ENCODE measurements around the gene B3GALT6. TPM values are rescaled to one million over a fixed set of nuclear protein-coding genes. Genes with fewer than 3 reads are reported as not detected.

The B3GALT6 gene
- total RNA-seq, 1 experiment from 2014 or later: 46.4 TPM

DNA sequence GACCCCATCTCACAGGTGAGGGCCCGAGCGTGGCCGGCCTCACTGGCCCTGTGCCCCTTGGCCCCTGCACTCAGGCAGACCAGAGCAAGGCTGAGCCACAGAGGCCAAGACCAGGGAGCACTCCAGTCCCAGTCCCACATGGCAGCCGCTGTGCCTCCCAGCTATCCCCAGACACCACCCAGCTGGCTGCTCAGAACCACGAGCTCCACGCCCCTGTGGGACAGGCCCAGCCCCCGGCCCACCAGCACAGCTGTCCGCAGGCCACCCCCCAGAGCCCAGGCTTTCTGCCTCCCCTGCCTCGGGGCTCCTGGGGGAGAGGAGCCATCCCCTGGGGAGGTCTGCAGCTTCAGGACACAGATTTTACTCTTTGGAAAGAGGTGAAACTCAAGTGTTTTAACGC, 23.6 kb downstream of the B3GALT6 start:
- TF ChIP-seq, protein P1, sequence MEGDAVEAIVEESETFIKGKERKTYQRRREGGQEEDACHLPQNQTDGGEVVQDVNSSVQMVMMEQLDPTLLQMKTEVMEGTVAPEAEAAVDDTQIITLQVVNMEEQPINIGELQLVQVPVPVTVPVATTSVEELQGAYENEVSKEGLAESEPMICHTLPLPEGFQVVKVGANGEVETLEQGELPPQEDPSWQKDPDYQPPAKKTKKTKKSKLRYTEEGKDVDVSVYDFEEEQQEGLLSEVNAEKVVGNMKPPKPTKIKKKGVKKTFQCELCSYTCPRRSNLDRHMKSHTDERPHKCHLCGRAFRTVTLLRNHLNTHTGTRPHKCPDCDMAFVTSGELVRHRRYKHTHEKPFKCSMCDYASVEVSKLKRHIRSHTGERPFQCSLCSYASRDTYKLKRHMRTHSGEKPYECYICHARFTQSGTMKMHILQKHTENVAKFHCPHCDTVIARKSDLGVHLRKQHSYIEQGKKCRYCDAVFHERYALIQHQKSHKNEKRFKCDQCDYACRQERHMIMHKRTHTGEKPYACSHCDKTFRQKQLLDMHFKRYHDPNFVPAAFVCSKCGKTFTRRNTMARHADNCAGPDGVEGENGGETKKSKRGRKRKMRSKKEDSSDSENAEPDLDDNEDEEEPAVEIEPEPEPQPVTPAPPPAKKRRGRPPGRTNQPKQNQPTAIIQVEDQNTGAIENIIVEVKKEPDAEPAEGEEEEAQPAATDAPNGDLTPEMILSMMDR (IDR thresholded peaks at IDR 0.05): no peak
- no peak for TF ChIP-seq POLR2AphosphoS5 (IDR thresholded peaks at IDR 0.05; ENCODE audit: low read depth, low read length)
- TF ChIP-seq, protein P2, sequence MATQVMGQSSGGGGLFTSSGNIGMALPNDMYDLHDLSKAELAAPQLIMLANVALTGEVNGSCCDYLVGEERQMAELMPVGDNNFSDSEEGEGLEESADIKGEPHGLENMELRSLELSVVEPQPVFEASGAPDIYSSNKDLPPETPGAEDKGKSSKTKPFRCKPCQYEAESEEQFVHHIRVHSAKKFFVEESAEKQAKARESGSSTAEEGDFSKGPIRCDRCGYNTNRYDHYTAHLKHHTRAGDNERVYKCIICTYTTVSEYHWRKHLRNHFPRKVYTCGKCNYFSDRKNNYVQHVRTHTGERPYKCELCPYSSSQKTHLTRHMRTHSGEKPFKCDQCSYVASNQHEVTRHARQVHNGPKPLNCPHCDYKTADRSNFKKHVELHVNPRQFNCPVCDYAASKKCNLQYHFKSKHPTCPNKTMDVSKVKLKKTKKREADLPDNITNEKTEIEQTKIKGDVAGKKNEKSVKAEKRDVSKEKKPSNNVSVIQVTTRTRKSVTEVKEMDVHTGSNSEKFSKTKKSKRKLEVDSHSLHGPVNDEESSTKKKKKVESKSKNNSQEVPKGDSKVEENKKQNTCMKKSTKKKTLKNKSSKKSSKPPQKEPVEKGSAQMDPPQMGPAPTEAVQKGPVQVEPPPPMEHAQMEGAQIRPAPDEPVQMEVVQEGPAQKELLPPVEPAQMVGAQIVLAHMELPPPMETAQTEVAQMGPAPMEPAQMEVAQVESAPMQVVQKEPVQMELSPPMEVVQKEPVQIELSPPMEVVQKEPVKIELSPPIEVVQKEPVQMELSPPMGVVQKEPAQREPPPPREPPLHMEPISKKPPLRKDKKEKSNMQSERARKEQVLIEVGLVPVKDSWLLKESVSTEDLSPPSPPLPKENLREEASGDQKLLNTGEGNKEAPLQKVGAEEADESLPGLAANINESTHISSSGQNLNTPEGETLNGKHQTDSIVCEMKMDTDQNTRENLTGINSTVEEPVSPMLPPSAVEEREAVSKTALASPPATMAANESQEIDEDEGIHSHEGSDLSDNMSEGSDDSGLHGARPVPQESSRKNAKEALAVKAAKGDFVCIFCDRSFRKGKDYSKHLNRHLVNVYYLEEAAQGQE (IDR thresholded peaks at IDR 0.05; ENCODE audit: insufficient read depth in 1 of 2, low read depth in 2 of 2, low read length in 1 of 2): no peak
- no peak for TF ChIP-seq TCF7L2 (IDR thresholded peaks at IDR 0.05; ENCODE audit: low read depth, low read length)
- Histone ChIP-seq H3K36me3 (ENCODE audit: control insufficient read depth, insufficient read depth, low read length) (no peaks in the 10 kb centered on the region), H3K4me1 (ENCODE audit: control insufficient read depth, insufficient read depth, low read length) (0 out of 2 replicates have a peak, but pooled peaks cover 2% of the 10 kb centered on the region), H3K27ac (ENCODE audit: low read length) (no peak overlapping the region), H3K27me3 (ENCODE audit: control insufficient read depth, insufficient read depth, low read length) (no peaks in the 10 kb centered on the region), H3K9me3 (ENCODE audit: control insufficient read depth, insufficient read depth, low read depth, low read length) (no peaks in the 10 kb centered on the region), H3K4me3 (ENCODE audit: low read depth in 2 of 2, low read length in 2 of 2) (no peak overlapping the region)
- POLR2A ChIA-PET: no interaction called here
- ATAC-seq (no peak), DNase-seq (ENCODE audit: low read depth, low spot score) (no peak)
- CTCF ChIA-PET: no interaction called here
- no TSS peak for BruUV-seq (replicated peaks)
- in situ Hi-C loops (cut with HindIII; ENCODE audit: low pct_unique_long_range_greater_than_20kb, low sequenced_read_pairs): no loop called here
- intact Hi-C loops (cut with micrococcal nuclease; ENCODE audit: unreplicated experiment): no loop called here

DNA sequence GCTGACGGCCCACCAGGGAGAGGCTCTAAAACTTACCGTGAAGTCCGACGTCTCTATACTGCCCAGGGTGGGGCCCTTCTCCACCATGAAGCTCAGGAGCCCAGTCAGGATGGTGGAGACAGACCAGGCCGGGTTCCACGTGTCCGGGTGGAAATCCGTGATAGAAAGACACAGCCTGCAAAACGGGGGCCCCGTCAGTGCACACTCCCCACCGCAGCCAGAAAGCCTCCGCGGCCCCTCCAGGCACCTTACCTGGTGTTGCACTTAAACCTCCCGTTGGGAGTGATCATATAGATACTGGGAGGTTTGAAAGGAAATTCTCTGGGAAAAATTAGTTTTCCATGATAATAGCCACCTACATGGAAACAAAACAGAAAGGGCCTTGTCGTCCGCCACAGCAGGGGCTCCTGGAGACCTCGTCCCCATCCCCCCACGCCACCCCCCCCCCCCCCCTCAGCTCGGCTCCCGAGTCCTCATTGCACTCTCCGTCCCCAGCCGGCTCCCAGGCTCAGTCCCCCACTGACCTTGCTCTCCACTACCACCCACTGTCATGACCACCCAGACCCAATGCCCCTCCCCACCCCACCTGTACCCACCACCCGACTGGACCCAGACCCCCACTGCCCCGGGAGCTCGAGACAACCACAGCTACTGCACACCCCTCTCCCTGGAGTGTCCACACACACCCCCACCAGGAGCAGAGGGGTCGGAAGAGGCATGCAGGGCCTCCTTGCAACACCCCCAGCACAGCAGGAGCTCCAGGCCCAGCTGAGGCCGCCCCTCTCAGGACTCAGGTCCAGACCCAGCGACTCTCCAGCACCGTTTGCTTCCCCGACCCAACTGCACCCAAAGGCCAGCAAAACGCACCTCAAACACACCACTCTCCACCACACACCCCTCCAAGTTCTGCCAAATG, 25.2 kb downstream of the B3GALT6 start:
- Histone ChIP-seq H3K4me1 (ENCODE audit: control insufficient read depth, insufficient read depth, low read length) (no peaks in the 10 kb centered on the region), H3K9me3 (ENCODE audit: control insufficient read depth, insufficient read depth, low read depth, low read length) (no peaks in the 10 kb centered on the region), H3K36me3 (ENCODE audit: control insufficient read depth, insufficient read depth, low read length) (no peaks in the 10 kb centered on the region), H3K27me3 (ENCODE audit: control insufficient read depth, insufficient read depth, low read length) (no peaks in the 10 kb centered on the region), H3K4me3 (ENCODE audit: low read depth in 2 of 2, low read length in 2 of 2) (no peak overlapping the region), H3K27ac (ENCODE audit: low read length) (no peak overlapping the region)
- ChIA-PET POLR2A (interaction anchor here (0.5 kb wide), 1 partner anchor 154 kb away, joined by 3 read pairs; no protein-coding TSS in a partner anchor), CTCF (interaction anchor here (0.7 kb wide), 1 partner anchor 37 kb away, joined by 12 read pairs; no protein-coding TSS in a partner anchor)
- no peak for ATAC-seq
- in situ Hi-C loops (cut with HindIII; ENCODE audit: low pct_unique_long_range_greater_than_20kb, low sequenced_read_pairs): no loop called here
- no peak for DNase-seq (ENCODE audit: low read depth, low spot score)
- intact Hi-C loops (cut with micrococcal nuclease; ENCODE audit: unreplicated experiment): no loop called here
- no TSS peak for BruUV-seq (replicated peaks)
- TF ChIP-seq SIN3A (IDR thresholded peaks at IDR 0.05; ENCODE audit: borderline replicate concordance, insufficient read depth, low read depth, low read length): no peak
- TF ChIP-seq, protein P2 (IDR thresholded peaks at IDR 0.05; ENCODE audit: insufficient read depth in 1 of 2, low read depth in 2 of 2, low read length in 1 of 2): no peak
- TF ChIP-seq TCF7L2 (IDR thresholded peaks at IDR 0.05; ENCODE audit: low read depth, low read length): no peak

All from Panc1 (cell line).